OCI-LY3 (cell line): ENCODE results near the gene ROBO1.

Experiments used
- CTCF ChIP-seq: fragments of 200-600, 300-600 bp; sonication (generic); IDR thresholded peaks from 2 replicates; pipeline ENCODE4 v1.5.1; 2014; ENCODE audit warnings: antibody characterized with exemption, low read length, low read depth
- EZH2phosphoT487 ChIP-seq: fragments of 200-600 bp; shearing (Covaris generic); IDR thresholded peaks from 2 replicates; pipeline ENCODE4 v1.6.1; 2018; ENCODE audit warnings: antibody characterized with exemption, mixed run types, low read depth

DNA sequence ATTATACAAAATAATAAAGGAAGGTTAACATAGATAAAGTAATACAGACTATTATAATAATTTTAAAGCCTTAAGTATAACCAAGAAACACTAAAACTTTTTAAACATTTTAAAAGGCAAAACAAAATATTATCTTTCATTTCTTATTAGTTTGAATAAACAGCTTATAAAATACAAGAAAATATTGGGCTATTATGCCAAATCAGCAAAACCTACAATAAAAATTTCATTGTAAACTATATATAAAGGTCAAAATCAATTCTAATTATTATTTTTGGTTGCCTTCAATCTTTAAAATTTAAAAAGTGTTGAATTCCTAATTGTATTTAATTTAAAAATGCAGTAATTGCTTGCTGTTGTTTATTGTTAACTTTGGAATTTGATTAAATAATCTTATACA is 430.0 kb downstream of the ROBO1 start:
- TF ChIP-seq CTCF = no peak
- TF ChIP-seq EZH2phosphoT487 = no peak
